ENCODE data around the gene SLC38A6. TPM values are rescaled to one million over a fixed set of nuclear protein-coding genes. Genes with fewer than 3 reads are reported as not detected.

SLC38A6 gene
- total RNA-seq, 1 experiment from 2014 or later = 26.9 TPM

- DNase-seq (ENCODE audit: low read depth) = peak; percentile 7
Measured at GRCh38 chr14:60977847-60978246, 3.2 kb upstream of the SLC38A6 start.

- DNase-seq (ENCODE audit: low read depth) = peak; percentile 72
Measured at GRCh38 chr14:60981633-60982455, 799 bp downstream of the SLC38A6 start.

GRCh38 chr14:60984196-60984595, 3.2 kb downstream of the SLC38A6 start:
- DNase-seq (ENCODE audit: low read depth) = no peak

- no peak for DNase-seq (ENCODE audit: low read depth)
Measured at GRCh38 chr14:60986500-60986899, 5.5 kb downstream of the SLC38A6 start.

GRCh38 chr14:60989599-60989998, 8.6 kb downstream of the SLC38A6 start:
- DNase-seq (ENCODE audit: low read depth) = no peak

GRCh38 chr14:60998617-60999016, 17.6 kb downstream of the SLC38A6 start:
- no peak for DNase-seq (ENCODE audit: low read depth)

GRCh38 chr14:60999536-60999935, 18.5 kb downstream of the SLC38A6 start:
- no peak for DNase-seq (ENCODE audit: low read depth)

- no peak for DNase-seq (ENCODE audit: low read depth)
Measured at GRCh38 chr14:61003571-61003970, 22.5 kb downstream of the SLC38A6 start.

- no peak for DNase-seq (ENCODE audit: low read depth)
Measured at GRCh38 chr14:61019537-61019936, 38.5 kb downstream of the SLC38A6 start.

GRCh38 chr14:61025251-61026223, 44.5 kb downstream of the SLC38A6 start:
- peak; percentile 70 for DNase-seq (ENCODE audit: low read depth)

GRCh38 chr14:61026526-61026925, 45.5 kb downstream of the SLC38A6 start:
- DNase-seq (ENCODE audit: low read depth) = no peak

- DNase-seq (ENCODE audit: low read depth) = no peak
Measured at GRCh38 chr14:61031026-61031425, 50.0 kb downstream of the SLC38A6 start.

GRCh38 chr14:61033054-61033453, 52.0 kb downstream of the SLC38A6 start:
- no peak for DNase-seq (ENCODE audit: low read depth)

GRCh38 chr14:61033855-61034254, 52.8 kb downstream of the SLC38A6 start:
- no peak for DNase-seq (ENCODE audit: low read depth)

- DNase-seq (ENCODE audit: low read depth) = peak; percentile 28
Measured at GRCh38 chr14:61034416-61035120, 53.5 kb downstream of the SLC38A6 start.

GRCh38 chr14:61037215-61037614, 56.2 kb downstream of the SLC38A6 start:
- DNase-seq (ENCODE audit: low read depth) = no peak

GRCh38 chr14:61041704-61042103, 60.7 kb downstream of the SLC38A6 start:
- no peak for DNase-seq (ENCODE audit: low read depth)

GRCh38 chr14:61042220-61042619, 61.2 kb downstream of the SLC38A6 start:
- no peak for DNase-seq (ENCODE audit: low read depth)

- DNase-seq (ENCODE audit: low read depth) = no peak
Measured at GRCh38 chr14:61043506-61043905, 62.5 kb downstream of the SLC38A6 start.

GRCh38 chr14:61047021-61047420, 66.0 kb downstream of the SLC38A6 start:
- DNase-seq (ENCODE audit: low read depth) = no peak

GRCh38 chr14:61048640-61049039, 67.6 kb downstream of the SLC38A6 start:
- DNase-seq (ENCODE audit: low read depth) = no peak

- no peak for DNase-seq (ENCODE audit: low read depth)
Measured at GRCh38 chr14:61050417-61050816, 69.4 kb downstream of the SLC38A6 start.

Data from RPMI7951 (cell line).